OCI-LY7 (cell line): Measurements from ENCODE around the gene GRIN2D. TPM values are rescaled to one million over a fixed set of nuclear protein-coding genes. Genes with fewer than 3 reads are reported as not detected.

Experiments used
- BruUV-seq: library from RNA; stranded (reverse); fragments of 400-500 nt; replicated peaks from 2 replicates; lab custom pipeline; 2021; lab: Mats Ljungman, UMichigan
- CTCF ChIA-PET: fragments of 300-600 bp; sonication (Branson Sonifier 250); formaldehyde crosslinking; loops from one replicate; lab custom pipeline; 2022; ENCODE audit warnings: antibody characterized with exemption; ENCODE audit not compliant: unreplicated experiment; lab: Charles Lee
- POLR2A ChIA-PET: fragments of 300-600 bp; sonication (Branson Sonifier 250); formaldehyde crosslinking; loops from one replicate; lab custom pipeline; 2022; ENCODE audit warnings: antibody characterized with exemption; lab: Charles Lee
- DNase-seq: peaks from one replicate; pipeline ENCODE4 v3.0.0-alpha.2; 2015; ENCODE audit warnings: low spot score
- H2AFZ ChIP-seq: fragments of 200-600 bp; sonication (generic), shearing (Covaris generic); 2 replicates; pipeline ENCODE4 v1.6.1; 2014; ENCODE audit warnings: mild to moderate bottlenecking, antibody characterized with exemption, low read length, moderate library complexity
- H3K27ac ChIP-seq: fragments of 200-600 bp; sonication (generic); 2 replicates; pipeline ENCODE4 v1.5.1; 2014; ENCODE audit warnings: mixed run types, low read depth, mild to moderate bottlenecking, moderate library complexity, low read length, inconsistent platforms; ENCODE audit not compliant: poor library complexity, severe bottlenecking
- H3K36me3 ChIP-seq: fragments of 200-600 bp; sonication (generic); 2 replicates; pipeline ENCODE4 v1.6.1; 2014; ENCODE audit warnings: mild to moderate bottlenecking, antibody characterized with exemption, low read length, moderate library complexity, mixed read lengths; ENCODE audit not compliant: insufficient read depth
- H3K4me1 ChIP-seq: fragments of 200-600 bp; sonication (generic); 2 replicates; pipeline ENCODE4 v1.5.1; 2014; ENCODE audit warnings: mild to moderate bottlenecking, low read length; ENCODE audit not compliant: insufficient read depth, poor library complexity, severe bottlenecking
- H3K4me2 ChIP-seq: fragments of 200-600 bp; sonication (generic); 2 replicates; pipeline ENCODE4 v1.6.1; 2014; ENCODE audit warnings: mild to moderate bottlenecking, low read length
- H3K4me3 ChIP-seq: fragments of 200-600 bp; sonication (generic); 2 replicates; pipeline ENCODE4 v1.5.1; 2014; ENCODE audit warnings: mild to moderate bottlenecking, low read depth, low read length; ENCODE audit not compliant: poor library complexity, severe bottlenecking
- H3K79me2 ChIP-seq: fragments of 200-600 bp; sonication (generic); 2 replicates; pipeline ENCODE4 v1.6.1; 2016; ENCODE audit warnings: low read depth, mild to moderate bottlenecking, low read length, moderate library complexity, mixed read lengths; ENCODE audit not compliant: insufficient read depth
- H3K9me2 ChIP-seq: fragments of 200-600 bp; sonication (generic); 2 replicates; pipeline ENCODE4 v1.6.1; 2016; ENCODE audit warnings: mild to moderate bottlenecking, low read length, mixed read lengths; ENCODE audit not compliant: insufficient read depth
- H3K9me3 ChIP-seq: fragments of 200-600 bp; sonication (generic); 2 replicates; pipeline ENCODE4 v1.6.1; 2014; ENCODE audit warnings: mild to moderate bottlenecking, mixed run types, low read length, mixed read lengths
- H4K20me1 ChIP-seq: fragments of 200-600 bp; sonication (generic); 2 replicates; pipeline ENCODE4 v1.6.1; 2014; ENCODE audit warnings: mild to moderate bottlenecking, antibody characterized with exemption, low read length, moderate library complexity, mixed read lengths; ENCODE audit not compliant: insufficient read depth
- CTCF ChIP-seq: fragments of 200-600 bp; sonication (generic); conservative IDR thresholded peaks from 2 replicates; pipeline ENCODE4 v1.5.1; 2014; ENCODE audit warnings: mild to moderate bottlenecking, antibody characterized with exemption, low read length, moderate library complexity, mixed read lengths
- EZH2phosphoT487 ChIP-seq: fragments of 200-600 bp; sonication (generic); IDR thresholded peaks from 2 replicates; pipeline ENCODE4 v1.6.1; 2018; ENCODE audit warnings: low read depth, borderline replicate concordance, mild to moderate bottlenecking, mixed run types, antibody characterized with exemption, low read length, moderate library complexity, mixed read lengths
- intact Hi-C: fragments of 100-400 bp; cut with micrococcal nuclease; formaldehyde crosslinking; loops from one replicate; pipeline ENCODE4 v1.10.0; 2022; ENCODE audit not compliant: unreplicated experiment
- total RNA-seq, 2 experiments: library from RNA; depleted of rRNA in 1 of 2; stranded (reverse); fragments of >200 nt in 1 of 2; shearing (Covaris generic) in 1 of 2; gene quantifications; 2 replicates each; pipeline ENCODE4 v1.2.3, GENCODE V29; 2014 to 2022

The GRIN2D gene
- total RNA-seq, 2 experiments from 2014 or later, result 0.06 TPM; not detected in 1

- peaks cover 5% of the 10 kb centered on the region; the same call in 1 of the 2 replicates for H3K36me3 ChIP-seq
- ChIA-PET CTCF (interaction anchor here (0.6 to 0.8 kb wide), 2 partner anchors 9 to 169 kb away, joined by 4 to 6 read pairs; no protein-coding TSS in a partner anchor), POLR2A (interaction anchor here (0.5 to 2.4 kb wide), 7 partner anchors 28 to 230 kb away, joined by 3 to 16 read pairs (median 4); partner anchors contain the start of gene KDELR1)
- H4K20me1 ChIP-seq, result no peaks in the 10 kb centered on the region
- H3K4me1 ChIP-seq, result peaks cover 16% of the 10 kb centered on the region
- peak; percentile 100 for DNase-seq
- H3K79me2 ChIP-seq, result 0 out of 2 replicates have a peak, but pooled peaks cover 3% of the 10 kb centered on the region
- H2AFZ ChIP-seq, result peak within 1 kb of the TSS; percentile 76
- peak within 1 kb of the TSS; percentile 95 for H3K4me2 ChIP-seq
- H3K9me3 ChIP-seq, result no peaks in the 10 kb centered on the region
- no TSS peak for BruUV-seq
- H3K27ac ChIP-seq, result peak within 1 kb of the TSS; percentile 82
- TF ChIP-seq EZH2phosphoT487, result no peak
- no peak for TF ChIP-seq CTCF
- intact Hi-C loops, result no loop called here
- no peaks in the 10 kb centered on the region for H3K9me2 ChIP-seq
- H3K4me3 ChIP-seq, result peak within 1 kb of the TSS; percentile 81
Observed at GRCh38 chr19:48363810-48364597, 29.5 kb upstream of the GRIN2D start, which contains the start of the genes SYNGR4 and TMEM143. Gene SYNGR4, plus strand, starts transcription at chr19:48364367. Its CDS starts 1,476 bp downstream, at chr19:48365843. Gene TMEM143, minus strand, starts transcription at chr19:48363940. Its CDS starts 20 bp downstream, at chr19:48363920.

GRCh38 chr19:48364598-48365348, 28.7 kb upstream of the GRIN2D start:
- no peaks in the 10 kb centered on the region for H3K9me2 ChIP-seq
- intact Hi-C loops, result no loop called here
- 0 out of 2 replicates have a peak, but pooled peaks cover 3% of the 10 kb centered on the region for H3K79me2 ChIP-seq
- peak overlapping the region; percentile 73; the same call in 1 of the 2 replicates for H2AFZ ChIP-seq
- ChIA-PET CTCF (no interaction called here), POLR2A (interaction anchor here (1.1 to 2.4 kb wide), 2 partner anchors 27 to 32 kb away, joined by 3 to 16 read pairs; partner anchors contain the start of gene KDELR1)
- H4K20me1 ChIP-seq, result no peaks in the 10 kb centered on the region
- peak overlapping the region; percentile 95 for H3K4me2 ChIP-seq
- H3K4me3 ChIP-seq, result peak overlapping the region; percentile 68
- no peak for TF ChIP-seq CTCF
- TF ChIP-seq EZH2phosphoT487, result no peak
- TSS peak; percentile 99 for BruUV-seq
- H3K27ac ChIP-seq, result peak overlapping the region; percentile 82
- no peaks in the 10 kb centered on the region for H3K9me3 ChIP-seq
- DNase-seq, result no peak
- peaks cover 16% of the 10 kb centered on the region for H3K4me1 ChIP-seq
- H3K36me3 ChIP-seq, result peaks cover 5% of the 10 kb centered on the region; the same call in 1 of the 2 replicates
